Activated CD8-positive, alpha-beta memory T cell treated with anti-CD3 and anti-CD28 coated beads, Interleukin-2, amount 50 U/mL, for 1 hour (primary cell): ENCODE measurements around the gene PDE11A.

Experiments used
- DNase-seq: peaks from one replicate; pipeline ENCODE4 v3.0.0-alpha.2; 2020; ENCODE audit errors: extremely low read depth

Gene PDE11A

DNA sequence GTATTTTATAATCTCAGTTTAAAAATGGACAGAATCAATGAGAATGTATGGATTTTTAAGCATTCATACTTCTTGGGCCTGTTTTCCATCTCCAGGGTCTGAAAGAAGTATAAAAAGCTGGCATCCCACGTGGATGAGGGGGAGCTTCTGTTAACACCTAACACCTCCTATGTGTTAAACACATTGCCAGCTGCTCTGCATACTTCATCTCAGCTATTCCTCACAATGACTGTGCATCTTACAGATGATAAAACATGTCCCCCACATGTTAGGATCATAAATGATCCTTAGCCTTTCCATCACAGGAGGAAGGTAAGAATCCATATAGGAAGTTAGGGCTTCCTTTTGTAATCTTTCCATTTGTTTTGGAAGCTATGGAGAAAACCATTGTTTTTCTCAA lies 440.9 kb downstream of the PDE11A start:
- no peak for DNase-seq

DNA sequence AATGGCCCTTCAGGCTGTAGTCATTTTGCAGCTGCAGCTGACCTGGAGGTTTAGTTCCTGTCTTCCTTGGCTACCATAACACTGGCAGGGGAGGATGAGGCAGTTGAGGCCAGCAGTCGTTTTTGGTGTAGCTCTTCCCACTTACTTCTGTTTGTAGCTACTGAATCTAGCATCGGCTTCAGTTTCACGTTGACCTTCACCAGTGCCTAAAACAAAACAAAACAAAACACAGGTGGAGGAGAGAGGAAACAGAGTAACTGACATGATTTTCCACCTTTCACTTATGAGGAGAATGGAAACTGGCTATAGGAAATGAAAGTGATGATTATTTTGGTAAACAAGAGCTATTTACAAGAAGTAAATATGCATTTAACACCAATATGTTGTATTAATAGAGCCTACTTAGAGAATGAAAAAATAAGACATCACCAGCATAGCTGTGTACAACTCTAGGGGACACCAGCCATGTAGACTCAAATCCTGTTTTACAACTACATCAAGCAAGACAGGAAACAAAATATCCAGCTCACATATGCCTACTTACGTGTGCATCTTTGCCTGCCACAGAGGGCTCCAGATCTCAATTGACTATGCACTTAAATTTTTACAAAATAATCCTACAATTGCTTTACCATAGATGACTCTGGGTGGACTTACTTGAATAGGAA lies 443.1 kb downstream of the PDE11A start:
- no peak for DNase-seq

DNA sequence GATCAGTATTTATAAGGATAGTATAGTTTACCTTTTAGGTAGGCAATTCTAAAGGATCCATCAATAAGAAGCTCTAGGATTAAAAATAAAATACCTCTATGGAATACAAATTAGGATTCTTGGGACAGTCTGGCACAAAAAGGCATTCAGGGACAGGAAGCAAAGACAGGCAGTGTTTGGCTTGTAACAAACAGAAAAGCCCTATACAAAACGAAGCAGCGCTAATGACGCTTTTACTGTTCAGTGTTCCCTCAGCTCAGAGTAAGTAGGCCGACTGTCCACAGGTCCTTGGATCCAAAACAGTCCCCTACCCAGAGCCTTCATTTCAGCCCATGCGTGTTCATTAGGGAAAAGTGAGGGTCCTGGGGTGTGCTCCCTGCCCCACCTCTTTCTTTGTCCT lies 443.7 kb downstream of the PDE11A start:
- DNase-seq: no peak

- DNase-seq: no peak
These were observed 446.6 kb downstream of the PDE11A start for GRCh38 chr2:177625744-177626650.

GRCh38 chr2:177622521-177622920 lies 450.1 kb downstream of the PDE11A start:
- no peak for DNase-seq

DNA sequence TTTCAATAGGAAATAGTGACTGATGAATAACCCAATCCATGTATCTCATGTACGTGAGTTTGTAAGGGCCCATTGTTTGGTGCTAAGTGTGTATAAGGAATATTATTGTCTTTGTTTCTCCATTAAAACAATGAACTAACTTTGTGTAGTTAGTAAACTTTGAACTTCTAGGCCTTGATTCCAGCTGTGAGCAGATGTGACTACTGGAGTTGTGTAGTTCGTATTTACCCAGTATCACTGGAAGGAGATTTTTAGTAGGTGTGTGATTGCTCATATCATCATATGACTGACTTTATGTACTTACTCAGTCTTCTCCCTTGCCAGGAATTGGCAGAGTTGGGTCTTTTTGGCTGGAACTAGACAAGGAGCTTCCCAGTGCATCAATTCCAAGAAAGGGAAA lies 452.6 kb downstream of the PDE11A start:
- no peak for DNase-seq

- no peak for DNase-seq
These were observed 453.1 kb downstream of the PDE11A start for GRCh38 chr2:177619461-177619860.

DNA sequence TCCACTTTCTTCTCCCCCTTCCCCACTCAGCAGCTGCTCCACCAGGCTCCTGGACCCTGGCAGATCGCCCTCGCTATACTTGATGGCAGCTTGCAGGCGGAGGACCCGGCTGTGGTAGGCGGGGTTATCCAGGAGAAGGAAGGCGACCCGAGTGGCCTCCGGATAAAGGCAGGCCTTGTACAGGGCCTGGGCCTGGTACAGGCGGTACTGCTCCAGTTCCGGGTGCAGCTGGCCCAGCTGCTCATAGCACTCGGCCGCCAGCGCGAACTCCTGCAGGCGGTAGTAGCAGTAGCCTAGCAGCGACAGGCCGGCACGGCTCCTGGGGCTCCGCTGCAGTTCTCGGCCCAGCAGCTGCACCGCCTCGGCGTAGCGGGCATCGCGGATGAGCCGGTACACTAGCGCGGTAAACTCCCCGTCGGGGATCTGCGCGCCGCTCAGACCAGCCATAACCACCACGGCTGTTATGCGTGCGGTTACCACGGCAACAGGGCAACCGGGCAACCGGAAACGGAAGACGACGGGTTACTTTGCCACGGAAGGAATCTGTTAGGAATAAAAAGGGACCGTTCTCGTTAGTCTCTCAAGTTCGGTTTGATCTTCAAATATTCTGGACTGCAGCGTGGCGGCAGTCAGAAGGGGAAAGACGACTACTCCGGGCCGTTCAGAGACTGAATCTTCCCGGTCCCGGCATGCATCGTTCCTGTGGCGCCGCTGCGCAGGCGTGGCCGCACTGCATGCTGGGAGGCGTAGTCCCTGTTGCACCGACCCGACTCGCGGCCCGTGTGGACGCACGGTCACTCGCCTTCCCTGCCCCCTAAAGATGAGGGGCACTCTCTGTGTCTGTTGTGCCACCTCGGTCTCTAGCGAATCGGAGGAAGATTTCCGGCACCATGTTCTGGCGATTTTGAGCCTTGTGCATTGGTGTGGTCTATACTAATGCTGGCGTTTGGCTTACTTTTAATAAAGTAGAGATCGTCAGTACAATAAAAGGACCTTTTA lies 454.0 kb downstream of the PDE11A start:
- peak; percentile 84 for DNase-seq

DNA sequence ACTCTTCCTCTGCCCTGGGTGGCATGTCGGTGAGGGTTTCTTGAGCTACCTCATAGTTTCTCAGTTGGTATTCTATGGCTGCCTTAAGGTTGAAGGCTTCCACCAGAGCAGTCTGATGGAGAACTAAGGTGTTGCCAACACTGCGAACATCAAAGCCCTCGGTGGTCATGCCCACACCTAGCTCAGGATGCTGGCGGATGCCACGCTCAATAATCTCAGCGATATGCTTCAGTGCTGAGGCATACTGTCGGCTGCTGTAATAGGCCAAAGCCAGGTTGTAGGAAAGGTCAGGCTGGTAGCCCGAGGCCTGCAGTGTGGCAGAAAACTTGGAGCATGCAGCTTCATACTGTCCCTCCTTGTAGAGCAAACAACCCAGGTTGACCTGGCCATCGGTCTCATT lies 454.7 kb downstream of the PDE11A start:
- DNase-seq: no peak

- no peak for DNase-seq
These were observed 455.8 kb downstream of the PDE11A start for GRCh38 chr2:177616731-177617130.

DNA sequence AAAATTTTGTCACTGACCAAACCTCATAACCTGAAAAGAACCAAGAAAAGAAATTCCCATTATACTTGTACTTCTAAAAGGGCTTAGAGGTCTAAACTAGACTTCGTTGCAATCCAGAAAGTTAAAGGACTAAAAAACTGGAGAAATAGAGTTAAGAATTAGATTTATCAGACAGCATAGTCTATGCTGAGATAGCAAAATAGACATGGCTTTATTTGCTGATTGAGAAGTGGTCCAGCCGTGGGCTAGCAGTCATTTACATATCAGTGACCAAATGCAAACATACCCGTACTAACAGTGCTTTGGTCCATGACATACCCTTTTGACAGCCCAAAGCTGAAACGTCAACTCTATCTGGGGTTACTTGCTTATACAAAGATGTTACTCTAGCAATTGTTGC lies 456.5 kb downstream of the PDE11A start:
- DNase-seq: no peak

GRCh38 chr2:177612659-177613058 lies 459.9 kb downstream of the PDE11A start:
- no peak for DNase-seq

DNA sequence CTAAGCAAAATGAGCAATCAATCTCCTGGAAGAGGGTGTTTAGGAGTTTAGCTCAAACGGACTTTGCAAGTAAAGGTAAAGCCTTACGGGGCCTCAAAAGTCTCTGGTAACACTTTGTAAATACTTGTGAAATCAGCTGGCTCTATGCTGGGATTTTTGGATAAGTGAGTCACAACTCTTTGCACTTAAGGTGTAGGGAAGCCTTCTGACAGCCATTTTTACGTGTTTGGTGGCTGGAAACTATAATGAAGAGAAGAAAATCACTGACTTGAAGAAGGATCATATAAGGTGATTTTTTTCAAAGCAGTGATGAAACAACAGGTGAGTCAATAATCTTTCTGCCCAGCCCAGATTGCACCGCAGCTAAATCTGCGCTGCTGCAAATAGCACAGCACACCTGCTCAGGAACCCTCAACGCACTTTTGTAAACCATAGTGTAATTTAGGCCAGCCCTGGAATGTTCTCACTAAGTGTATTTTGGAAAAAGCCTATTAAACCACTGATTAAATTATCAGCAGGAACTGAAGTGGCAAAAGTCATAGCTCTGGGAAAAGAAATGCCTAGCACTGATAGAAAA lies 461.2 kb downstream of the PDE11A start:
- DNase-seq: no peak

- DNase-seq: no peak
These were observed 461.8 kb downstream of the PDE11A start for GRCh38 chr2:177610813-177611212.

GRCh38 chr2:177606636-177607035 lies 465.9 kb downstream of the PDE11A start:
- DNase-seq: no peak

GRCh38 chr2:177604271-177605065 lies 468.1 kb downstream of the PDE11A start:
- no peak for DNase-seq

GRCh38 chr2:177603768-177604167 lies 468.8 kb downstream of the PDE11A start:
- DNase-seq: no peak

- DNase-seq: no peak
These were observed 469.4 kb downstream of the PDE11A start for GRCh38 chr2:177603181-177603580.

DNA sequence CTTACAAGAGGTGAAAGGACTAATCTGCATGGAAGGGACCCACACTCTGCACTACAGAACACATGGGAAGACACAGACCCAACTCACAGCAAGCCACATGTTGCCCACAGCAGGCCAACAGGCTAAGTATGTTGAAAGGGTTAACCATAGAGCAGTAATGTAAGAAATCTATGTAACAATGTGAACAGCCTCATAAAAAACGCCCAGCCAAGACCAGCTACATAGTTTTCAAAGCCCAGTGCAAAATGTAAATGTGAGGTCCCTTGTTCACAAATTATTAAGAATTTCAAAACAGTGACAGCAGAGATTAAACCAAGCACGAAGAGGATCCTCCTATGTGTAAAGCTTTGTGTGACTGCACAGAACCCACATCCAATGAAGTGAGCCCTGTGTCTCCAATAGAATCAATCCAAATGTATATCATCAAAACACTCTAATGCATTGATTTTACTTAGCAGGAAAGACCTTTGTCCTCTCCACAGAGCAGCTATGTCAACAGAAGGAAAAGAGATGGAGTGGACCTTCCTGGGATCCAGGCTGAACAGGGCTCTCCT lies 469.9 kb downstream of the PDE11A start:
- DNase-seq: no peak

GRCh38 chr2:177600917-177601316 lies 471.7 kb downstream of the PDE11A start:
- no peak for DNase-seq
